HL-60/S4 treated with phorbol 12-myristate 13-acetate at 8.2 ng/mL for 4 days and 3 days (cell line): ENCODE results near the gene MACC1.

ENCODE experiments used
- in situ Hi-C: fragments of 300-500 bp; cut with MboI; formaldehyde crosslinking; loops from 2 replicates; pipeline ENCODE4 v1.15.0; 2022; ENCODE audit warnings: low sequenced_read_pairs

Gene MACC1

DNA sequence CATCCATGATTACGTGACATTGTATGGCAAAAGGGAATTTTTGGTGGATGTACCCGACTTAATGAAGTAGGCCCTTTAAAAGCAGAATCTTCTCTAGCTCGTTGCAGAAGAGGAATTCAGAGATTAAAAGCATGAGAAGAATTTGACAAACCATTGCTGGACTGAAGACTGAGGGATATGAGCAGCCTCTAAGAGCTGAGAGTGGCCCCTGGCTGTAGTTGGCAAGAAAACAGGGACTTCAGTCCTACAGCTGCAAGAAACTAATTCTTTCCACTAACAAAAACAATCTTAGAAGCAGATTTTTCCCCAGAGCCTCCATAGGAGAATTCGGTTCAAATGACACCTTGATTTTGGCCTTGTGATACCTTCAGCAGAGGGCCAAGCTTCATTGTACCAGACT is 34.1 kb downstream of the MACC1 start:
- in situ Hi-C loops: no loop called here

DNA sequence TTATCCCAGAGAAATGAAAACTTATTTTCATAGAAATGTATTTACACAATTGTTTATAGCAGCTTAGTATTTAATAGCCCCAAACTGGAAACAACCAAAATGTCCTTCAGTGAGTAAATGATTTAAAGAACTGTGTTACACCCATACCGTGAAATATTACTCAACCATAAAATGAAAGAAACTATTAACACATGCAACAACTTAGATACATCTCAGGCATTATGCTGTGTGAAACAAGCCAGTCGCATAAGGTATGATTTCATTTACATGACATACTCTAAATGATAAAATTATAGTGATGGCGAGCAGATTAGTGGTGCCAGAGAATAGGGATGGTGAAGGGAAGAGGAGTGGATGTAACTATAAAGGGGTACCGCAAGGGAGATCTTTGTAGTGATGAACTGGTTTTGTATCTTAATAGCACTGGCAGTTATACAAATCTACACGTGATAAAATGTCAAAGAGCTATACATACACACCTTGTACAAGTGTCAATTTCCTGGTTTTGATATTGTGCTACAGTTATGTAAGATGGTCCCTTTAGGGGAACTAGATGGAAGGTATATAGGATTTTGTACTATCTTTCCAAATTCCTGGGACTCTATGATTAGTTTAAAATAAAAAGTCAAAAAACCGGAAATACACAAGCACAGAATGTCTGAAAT is 40.5 kb downstream of the MACC1 start:
- in situ Hi-C loops: no loop called here

DNA sequence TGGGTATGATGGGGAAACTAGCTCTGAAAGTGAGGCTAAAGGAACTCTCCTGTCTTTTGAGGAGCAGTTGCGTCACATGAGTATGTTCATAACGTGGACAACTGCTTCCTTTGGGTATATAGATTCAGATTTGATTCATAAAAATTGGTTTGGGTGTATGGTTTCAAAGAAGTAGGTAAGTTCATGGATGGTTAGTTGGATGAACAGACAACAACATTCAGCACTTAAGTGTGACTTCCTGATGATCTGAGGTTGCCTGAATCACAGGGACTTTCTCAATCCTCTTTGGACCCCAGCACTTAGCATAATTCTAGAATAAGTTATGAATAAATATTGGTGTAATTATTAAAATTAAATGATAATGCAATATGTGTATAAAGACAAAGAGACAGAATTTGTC is 43.4 kb downstream of the MACC1 start:
- in situ Hi-C loops: no loop called here

DNA sequence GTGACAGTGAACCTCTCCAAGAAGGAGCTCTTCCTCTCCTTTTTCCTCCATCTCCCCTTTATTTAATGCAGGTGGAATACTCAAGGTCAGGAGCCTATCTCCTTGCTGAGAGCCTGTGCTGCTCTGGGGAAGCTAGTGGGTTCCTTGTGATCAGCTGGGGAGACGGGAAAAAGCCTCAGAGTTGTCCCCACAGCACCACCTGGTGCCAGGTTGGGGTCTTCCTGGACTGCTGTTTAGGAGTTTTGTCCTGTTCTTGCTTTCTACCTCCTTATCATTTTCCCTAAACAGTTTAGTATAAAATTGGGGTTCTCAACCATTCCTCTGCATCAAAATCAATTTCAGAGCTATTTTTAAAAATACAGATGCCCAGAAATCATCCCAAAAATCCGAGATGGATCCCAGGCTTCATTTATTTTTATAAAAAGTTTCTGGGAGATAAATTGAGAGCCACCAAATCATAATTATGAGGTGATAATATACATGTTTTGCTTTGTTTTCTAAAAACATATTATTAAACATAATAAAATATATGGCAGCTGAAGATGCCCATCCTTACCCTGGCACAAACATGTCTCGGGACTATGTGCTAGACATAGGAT is 44.3 kb downstream of the MACC1 start:
- in situ Hi-C loops: no loop called here

DNA sequence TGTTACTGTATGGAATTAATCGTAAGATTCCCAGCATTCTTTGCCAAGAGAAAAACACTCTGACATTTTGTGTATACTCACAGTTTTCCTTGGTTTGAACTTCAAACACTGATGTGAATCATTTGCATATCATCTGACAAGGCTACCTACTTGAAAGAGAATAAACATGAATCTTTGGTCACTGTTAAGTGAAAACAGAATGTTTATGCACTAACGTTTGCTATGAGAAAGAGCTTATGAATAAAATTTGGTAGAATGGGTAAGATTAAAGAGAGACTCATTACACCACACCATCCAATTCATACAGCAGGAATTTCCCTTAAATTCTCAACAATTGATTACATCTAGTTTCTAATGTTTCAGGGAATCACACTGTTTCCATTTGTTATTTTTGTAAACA is 46.6 kb downstream of the MACC1 start:
- in situ Hi-C loops: no loop called here

DNA sequence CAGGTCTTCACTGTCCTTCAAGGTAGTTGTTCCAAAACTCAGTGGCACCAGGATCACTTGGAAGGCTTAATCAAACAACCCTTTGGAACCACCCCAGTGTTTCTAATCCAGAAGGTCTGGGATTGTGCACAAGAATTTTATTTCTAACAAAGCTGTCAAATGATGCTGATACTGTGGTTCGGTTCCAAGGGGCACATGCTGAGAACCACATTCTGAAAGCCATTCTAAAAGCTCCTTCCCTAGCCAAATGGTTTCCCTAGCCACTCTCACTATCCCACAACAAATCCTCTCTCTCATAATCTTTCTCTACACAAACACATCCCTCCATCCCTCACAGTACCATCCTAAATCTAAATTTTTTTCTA is 52.1 kb downstream of the MACC1 start:
- in situ Hi-C loops: no loop called here

DNA sequence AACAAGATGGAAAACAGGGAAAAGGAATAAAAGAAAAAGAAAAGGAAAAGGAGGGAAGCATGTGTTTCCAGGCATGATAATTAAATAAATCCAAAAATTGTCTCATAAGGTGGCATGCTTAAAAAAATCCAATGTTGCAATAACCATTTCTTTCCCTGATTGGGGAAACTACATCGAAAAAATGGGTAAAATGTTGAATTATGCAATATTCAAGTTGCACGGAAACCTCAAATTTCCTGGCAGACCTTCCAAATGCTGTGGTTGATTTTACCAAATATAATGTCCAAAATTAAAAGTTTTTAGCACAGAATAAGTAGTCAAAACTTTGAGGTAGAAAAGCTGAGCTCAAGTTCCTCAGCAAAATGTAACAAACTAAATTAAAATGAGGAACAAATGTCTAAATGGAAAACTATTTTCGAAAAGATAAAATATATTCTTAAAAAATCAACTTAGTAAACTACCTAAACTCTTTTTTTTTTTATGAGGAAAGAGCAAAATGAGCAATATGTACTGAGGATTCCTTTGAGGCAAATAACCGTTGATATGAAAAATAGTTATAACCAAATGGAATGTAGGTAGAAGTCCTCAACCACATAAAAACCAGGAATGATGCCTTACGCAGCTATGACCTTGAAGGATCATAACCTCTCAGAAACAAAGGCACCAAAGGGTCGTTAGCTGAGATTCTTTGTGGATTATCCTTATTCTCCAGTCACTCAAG is 52.6 kb downstream of the MACC1 start:
- in situ Hi-C loops: no loop called here

DNA sequence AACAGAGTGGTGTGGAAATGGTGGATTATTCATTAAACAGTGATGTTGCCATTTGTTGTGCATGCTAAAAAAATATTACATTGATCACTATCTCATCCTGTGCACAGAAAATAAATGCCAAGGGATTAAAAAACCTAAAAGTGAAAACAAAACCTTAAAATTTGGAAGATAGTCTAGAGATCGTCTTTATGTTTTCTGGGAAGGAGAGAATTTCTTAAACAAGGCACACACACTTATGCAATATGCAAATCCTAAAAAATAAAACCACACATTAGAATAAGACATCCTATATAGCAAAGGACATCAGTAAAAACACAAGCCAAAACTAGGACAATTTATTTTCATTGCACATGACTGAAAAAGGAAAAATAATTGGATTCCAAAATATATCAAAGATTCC is 54.5 kb downstream of the MACC1 start:
- in situ Hi-C loops: no loop called here

DNA sequence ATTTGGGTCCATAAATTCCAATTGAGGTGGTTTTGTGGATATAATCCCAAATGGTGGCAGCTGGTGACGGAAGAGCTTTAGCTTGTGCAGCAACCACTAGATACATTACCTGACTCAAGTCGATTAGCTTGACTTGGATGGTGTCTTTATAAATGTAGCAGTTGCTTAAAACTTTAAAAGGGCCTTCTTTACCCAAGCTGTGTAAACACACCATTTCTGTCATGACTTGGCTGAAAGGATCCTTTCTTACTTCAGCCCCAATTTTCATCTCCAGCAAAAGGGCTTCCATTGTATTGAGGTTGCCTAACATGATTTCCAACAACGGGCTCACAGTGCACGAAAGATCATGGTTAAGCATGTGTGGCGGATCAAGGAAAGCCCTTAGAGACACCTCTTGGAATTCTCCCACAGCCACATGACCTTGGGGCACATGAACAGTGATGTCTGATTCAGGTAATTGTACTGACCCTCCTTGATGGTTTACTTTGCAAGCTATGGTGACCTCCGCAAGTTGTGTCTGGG is 57.9 kb downstream of the MACC1 start:
- in situ Hi-C loops: no loop called here

DNA sequence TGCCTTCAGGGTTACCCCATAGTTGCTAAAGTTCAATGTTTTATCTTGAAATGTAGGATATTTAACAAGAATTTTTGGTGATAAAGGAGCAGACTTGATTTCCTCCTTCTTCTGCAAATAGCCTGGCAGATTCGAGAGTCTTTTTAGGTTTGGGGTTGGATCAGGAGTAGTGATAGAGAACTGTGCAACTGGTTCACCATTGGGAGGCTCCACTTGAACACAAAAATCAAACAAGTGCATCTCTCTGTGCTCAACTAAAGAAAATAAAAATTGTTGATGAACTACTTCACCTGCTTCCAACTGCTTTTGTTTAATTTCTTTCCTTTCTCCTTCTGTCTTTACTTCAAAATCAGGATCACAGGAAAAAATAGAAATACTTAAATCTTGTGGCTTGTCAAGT is 58.5 kb downstream of the MACC1 start:
- in situ Hi-C loops: no loop called here

DNA sequence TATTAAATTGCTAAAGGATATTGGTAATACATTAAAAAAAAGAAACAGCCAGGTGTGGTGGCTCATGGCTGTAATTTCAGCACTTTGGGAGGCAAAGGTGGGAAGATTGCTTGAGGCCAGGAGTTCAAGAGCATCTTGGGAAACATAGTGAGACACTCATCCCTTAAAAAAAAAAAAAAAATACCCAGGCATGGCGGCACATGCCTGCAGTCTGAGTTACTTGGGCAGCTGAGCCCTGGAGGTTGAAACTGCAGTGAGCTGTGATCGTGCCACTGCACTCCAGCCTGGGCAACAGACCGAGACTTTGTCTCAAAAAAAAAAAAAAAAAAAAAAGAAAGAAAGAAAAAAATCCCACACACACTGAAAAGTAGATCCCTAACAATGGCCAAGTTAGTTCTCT is 59.7 kb downstream of the MACC1 start:
- in situ Hi-C loops: no loop called here

DNA sequence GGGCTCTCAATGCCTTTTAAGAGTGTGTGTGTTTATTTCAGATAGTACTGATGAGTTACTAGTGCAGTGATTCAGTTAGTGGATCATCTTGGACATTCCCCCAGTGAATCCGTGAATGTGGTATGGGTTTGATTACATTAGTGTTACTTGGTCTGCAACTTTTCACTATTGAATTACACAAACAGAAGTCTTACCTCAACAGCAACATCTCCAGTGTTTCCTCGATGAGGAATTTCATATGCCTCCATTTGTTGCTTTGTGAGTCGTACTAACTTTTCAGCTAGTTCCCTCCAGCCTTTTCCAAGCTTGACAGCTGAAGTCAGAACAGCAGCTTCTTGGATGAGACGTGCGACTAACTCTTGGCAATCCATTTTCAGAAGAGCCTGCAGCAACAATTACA is 63.2 kb downstream of the MACC1 start:
- in situ Hi-C loops: no loop called here

DNA sequence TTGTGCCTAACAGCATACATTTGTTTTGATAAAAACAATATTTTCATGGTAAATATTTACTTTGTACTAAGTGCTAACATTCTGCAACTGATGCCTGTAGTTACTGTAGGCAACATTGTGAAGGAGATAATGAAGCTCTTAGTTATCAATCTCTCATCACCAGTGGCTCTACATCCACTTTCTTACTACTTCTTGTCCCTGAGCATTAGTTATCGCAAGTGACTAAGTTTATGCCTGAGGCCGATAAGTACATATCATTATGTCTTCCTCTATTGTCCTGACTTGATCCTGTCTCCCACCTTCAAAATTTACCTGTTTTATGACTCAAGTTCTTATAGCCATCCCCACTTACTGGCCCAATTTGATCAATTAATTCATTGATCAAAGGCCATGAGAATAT is 63.6 kb downstream of the MACC1 start:
- in situ Hi-C loops: no loop called here

DNA sequence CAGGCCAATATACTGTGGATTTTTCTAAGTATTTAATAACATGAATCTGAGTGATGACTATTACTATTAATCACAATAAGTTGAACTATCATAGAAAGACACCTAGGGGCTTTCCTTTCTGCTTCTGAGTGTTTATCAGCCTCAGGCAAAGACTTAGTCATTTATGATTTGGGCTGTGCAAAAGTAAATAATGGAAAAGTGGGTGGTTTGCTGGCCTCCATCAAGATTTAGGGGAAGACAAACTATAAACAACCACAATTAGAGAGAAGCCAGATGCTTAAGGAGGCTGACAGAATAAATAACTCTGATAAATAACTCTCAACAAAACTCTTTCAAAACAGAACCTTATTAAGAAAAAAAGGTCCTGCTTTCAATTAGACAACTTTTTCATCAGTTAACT is 64.7 kb downstream of the MACC1 start:
- in situ Hi-C loops: no loop called here

DNA sequence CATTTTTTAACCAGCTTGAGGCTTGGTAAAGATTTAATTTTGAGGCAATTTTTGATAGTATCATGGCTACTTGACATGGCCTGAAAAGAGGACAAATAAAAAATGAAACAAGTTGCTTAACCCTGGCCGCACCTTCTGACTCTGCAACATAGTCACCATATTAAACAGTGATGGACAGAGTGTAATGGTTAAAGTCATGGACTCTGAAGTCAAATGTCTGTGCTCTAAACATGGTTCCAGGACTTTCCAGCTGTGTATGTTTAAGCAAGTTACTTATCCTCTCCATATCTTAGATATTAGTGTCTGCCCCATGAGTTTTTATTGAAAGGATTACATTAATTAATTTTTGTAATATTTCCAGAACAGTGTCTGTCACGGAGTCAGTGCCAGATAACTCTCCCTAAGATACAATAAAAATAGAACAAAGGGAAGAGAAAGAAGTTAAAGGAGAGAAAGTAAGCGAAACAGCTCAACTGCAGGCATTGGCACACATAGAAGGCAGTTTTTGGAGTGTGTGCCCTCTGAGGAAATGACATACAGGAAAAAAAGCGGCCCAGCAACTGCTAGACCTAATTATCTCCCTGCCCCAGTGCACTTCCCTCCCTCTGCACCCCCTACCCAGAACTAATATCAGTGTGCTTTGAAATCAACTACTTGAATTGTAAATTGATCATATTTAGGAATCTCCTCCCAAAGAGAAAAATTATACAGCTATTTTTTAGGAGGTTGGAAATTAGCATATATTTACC is 65.3 kb downstream of the MACC1 start:
- in situ Hi-C loops: no loop called here

DNA sequence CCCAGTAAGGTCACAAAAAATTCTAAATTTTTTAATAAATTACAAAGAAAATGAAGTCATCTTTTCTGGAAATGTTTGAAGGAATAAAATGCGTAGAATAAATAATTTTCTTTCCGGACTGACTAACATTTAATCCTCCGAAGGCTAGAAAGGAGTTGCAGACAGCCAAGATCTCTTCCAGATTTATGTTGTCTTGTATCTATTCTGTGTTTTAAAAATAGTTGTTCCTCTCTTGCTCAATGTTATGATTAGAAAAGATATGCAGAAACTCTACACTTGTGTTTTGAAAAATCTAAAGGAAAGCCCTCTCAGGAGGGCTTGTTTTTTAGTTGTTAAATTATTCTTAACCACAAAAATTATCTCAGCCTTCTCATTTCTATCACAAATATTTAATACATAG is 70.7 kb downstream of the MACC1 start:
- in situ Hi-C loops: no loop called here

DNA sequence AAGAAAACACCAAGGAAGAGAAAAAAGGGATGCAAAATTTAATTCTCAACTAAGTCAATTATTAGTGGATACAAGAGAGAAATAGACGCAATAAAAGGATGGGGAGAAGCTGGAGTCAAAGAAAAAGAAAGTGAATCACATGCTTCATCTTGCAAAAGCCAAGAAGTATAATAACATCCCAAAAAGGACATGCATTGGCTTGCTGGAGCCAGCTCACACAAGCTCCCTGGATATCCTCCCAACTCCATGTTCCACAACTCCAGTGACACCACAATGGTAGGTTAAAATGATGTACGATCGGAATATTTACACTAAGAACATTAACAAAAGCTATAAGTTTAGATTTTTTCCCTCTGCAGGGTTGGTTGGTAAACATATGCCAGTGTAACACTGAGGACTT is 72.4 kb downstream of the MACC1 start:
- in situ Hi-C loops: no loop called here

DNA sequence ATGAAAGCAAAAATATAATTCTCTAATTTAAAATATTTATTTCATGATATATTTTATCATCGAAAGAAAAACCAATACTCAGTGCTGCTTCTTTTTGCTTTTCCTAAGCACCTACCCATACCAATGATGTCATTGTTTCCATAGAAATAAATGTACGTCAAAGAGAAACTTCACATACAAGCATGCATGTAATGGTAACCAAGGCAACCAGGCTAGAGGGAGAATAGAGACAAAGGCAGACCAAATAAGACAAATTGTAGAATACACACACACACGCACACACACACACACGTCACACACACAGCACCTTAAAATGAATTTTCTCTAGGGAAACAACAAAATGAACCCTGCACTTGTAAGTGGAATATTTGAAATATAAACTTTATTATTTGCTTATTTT is 75.5 kb downstream of the MACC1 start:
- in situ Hi-C loops: no loop called here

DNA sequence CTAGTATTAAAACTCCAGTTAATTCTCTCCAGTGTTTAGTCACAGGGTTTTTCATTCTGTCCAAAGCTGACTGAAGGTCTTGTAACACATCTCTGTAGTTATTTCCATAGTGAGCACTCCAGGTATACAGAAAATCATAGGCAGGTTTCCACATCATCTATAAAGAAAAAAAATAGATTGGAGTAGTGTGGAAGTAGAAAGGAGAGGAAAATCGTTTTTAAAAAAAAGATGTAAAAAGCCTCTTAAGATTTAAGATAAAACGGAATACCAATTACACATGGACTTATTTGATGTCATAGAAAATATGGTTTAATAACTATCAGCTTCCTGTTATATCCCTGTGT is 76.2 kb downstream of the MACC1 start:
- in situ Hi-C loops: no loop called here

DNA sequence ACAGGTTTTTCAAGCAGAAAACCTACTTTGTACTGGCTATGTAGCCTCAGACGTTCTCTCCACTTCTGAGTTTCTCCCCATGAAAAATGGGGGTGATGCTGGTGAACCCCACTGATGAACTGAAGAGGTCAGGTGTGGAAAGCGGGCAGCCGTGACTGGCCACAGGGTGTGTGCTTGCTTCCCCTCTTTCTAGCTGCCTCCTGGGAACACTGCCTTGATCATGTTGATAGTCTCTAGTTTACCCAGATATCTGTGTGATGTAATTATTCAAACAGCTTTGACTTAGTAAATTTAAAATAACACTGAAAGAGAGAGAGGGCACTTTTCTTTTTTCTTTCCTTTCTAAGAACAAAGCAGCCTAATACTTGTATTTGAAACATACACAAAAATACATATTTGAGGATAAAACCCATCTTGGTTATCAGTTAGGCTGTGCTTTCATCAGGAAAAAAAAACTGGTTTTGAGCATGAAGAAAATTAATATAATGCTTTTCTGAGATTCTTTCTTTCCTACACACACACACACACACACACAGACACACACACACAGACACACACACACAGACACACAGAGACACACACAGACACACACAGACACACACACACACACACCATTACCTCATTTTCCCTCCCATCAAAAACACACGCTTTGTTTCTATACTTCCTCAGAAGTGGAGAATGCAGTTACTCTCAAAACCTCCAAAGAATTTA is 76.7 kb downstream of the MACC1 start:
- in situ Hi-C loops: no loop called here

DNA sequence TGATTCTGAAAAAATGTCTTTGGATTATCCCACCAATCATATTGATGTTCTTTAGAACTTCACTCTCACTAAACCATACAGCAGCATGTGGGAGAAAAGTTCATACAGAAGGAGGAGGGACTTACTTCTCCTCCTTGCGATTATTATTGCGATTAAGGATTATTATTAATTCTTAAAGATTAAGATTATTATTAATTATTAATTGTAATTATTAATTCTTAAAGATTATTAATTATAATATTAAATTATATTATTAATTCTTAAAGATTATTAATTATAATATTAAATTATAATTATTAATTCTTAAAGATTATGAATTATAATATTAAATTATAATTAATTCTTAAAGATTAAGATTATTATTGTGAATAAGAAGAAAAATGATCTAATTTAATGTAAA is 80.5 kb downstream of the MACC1 start:
- in situ Hi-C loops: no loop called here
